Neuronal stem cell (in vitro differentiated cells): ENCODE data around the gene PARP14.
"Not testable (repeated sequence)": the region's sequence is repeated elsewhere in the genome, so short reads cannot be mapped to it uniquely, and the experiment has no call there.

Source experiments
- DNase-seq: peaks from one replicate; pipeline ENCODE4 v3.0.0-alpha.2; 2013; ENCODE audit warnings: low spot score
- H2AFZ ChIP-seq: one replicate; pipeline ENCODE4 v1.6.1; 2013; ENCODE audit warnings: mild to moderate bottlenecking, low read length, inconsistent platforms
- H2AK5ac ChIP-seq: 2 replicates; pipeline ENCODE4 v1.6.1; 2013; ENCODE audit warnings: low read depth, mild to moderate bottlenecking, inconsistent platforms, low read length, moderate library complexity, mixed read lengths
- H2BK120ac ChIP-seq: 2 replicates; pipeline ENCODE4 v1.6.1; 2013; ENCODE audit warnings: low read depth, mild to moderate bottlenecking, inconsistent platforms, low read length, moderate library complexity, mixed read lengths
- H2BK12ac ChIP-seq: one replicate; pipeline ENCODE4 v1.6.1; 2013; ENCODE audit warnings: low read length, inconsistent platforms
- H2BK15ac ChIP-seq: 2 replicates; pipeline ENCODE4 v1.6.1; 2013; ENCODE audit warnings: mild to moderate bottlenecking, low read length, inconsistent platforms, mixed read lengths
- H2BK5ac ChIP-seq: one replicate; pipeline ENCODE4 v1.6.1; 2013; ENCODE audit warnings: inconsistent platforms, mild to moderate bottlenecking, low read length, moderate library complexity
- H3K14ac ChIP-seq: one replicate; pipeline ENCODE4 v1.6.1; 2013; ENCODE audit warnings: low read length, inconsistent platforms
- H3K18ac ChIP-seq: 2 replicates; pipeline ENCODE4 v1.6.1; 2013; ENCODE audit warnings: low read length, inconsistent platforms
- H3K23ac ChIP-seq: 2 replicates; pipeline ENCODE4 v1.6.1; 2013; ENCODE audit warnings: low read depth, mild to moderate bottlenecking, mixed read lengths, low read length, inconsistent platforms; ENCODE audit not compliant: poor library complexity
- H3K27ac ChIP-seq: replicated peaks from 3 replicates; pipeline ENCODE4 v1.5.1; 2013; ENCODE audit warnings: low read length, inconsistent platforms
- H3K27me3 ChIP-seq, 3 experiments: 2 replicates each; pipeline ENCODE4 v1.6.1; 2013; ENCODE audit warnings: low read length in 3 of 3, mild to moderate bottlenecking in 2 of 3, inconsistent platforms in 1 of 3, low read depth in 1 of 3, mixed read lengths in 1 of 3, moderate library complexity in 1 of 3; ENCODE audit not compliant: control insufficient read depth in 3 of 3, insufficient read depth in 3 of 3
- H3K36me3 ChIP-seq, 2 donors: replicated peaks in 1 of 2; 2 replicates each; pipeline ENCODE4 v1.6.1; 2013; ENCODE audit warnings: low read length in 2 of 2; ENCODE audit not compliant: control insufficient read depth in 2 of 2, insufficient read depth in 2 of 2
- H3K4ac ChIP-seq: 2 replicates; pipeline ENCODE4 v1.6.1; 2013; ENCODE audit warnings: inconsistent platforms, mild to moderate bottlenecking, low read length, moderate library complexity
- H3K4me1 ChIP-seq, 2 donors: 1 replicate in 1 of 2; 2 replicates in 1 of 2; pipeline ENCODE4 v1.6.1; 2013; ENCODE audit warnings: low read length in 2 of 2, low read depth in 1 of 2; ENCODE audit not compliant: control insufficient read depth in 2 of 2, insufficient read depth in 1 of 2
- H3K4me2 ChIP-seq: one replicate; pipeline ENCODE4 v1.6.1; 2013; ENCODE audit warnings: mild to moderate bottlenecking, low read length, inconsistent platforms; ENCODE audit not compliant: insufficient read depth, poor library complexity, severe bottlenecking
- H3K4me3 ChIP-seq, 2 donors: 2 replicates each; pipeline ENCODE4 v1.5.1; 2013; ENCODE audit warnings: low read length in 2 of 2, mild to moderate bottlenecking in 2 of 2, inconsistent platforms in 1 of 2, moderate library complexity in 1 of 2
- H3K79me1 ChIP-seq: one replicate; pipeline ENCODE4 v1.6.1; 2013; ENCODE audit warnings: low read depth, mild to moderate bottlenecking, inconsistent platforms, low read length, moderate library complexity
- H3K9ac ChIP-seq: one replicate; pipeline ENCODE4 v1.6.1; 2013; ENCODE audit warnings: mild to moderate bottlenecking, low read depth, low read length, inconsistent platforms; ENCODE audit not compliant: poor library complexity
- H3K9me3 ChIP-seq, 2 donors: replicated peaks in 1 of 2; 2 replicates each; pipeline versions ENCODE3 to v1.6.1; 2013; ENCODE audit warnings: low read length in 2 of 2, mild to moderate bottlenecking in 2 of 2, inconsistent platforms in 1 of 2, low read depth in 1 of 2, mixed read lengths in 1 of 2, moderate library complexity in 1 of 2; ENCODE audit not compliant: control insufficient read depth in 2 of 2, insufficient read depth in 1 of 2
- H4K8ac ChIP-seq: one replicate; pipeline ENCODE4 v1.6.1; 2013; ENCODE audit warnings: low read depth, mild to moderate bottlenecking, inconsistent platforms, low read length, moderate library complexity
- H4K91ac ChIP-seq: one replicate; pipeline ENCODE4 v1.6.1; 2013; ENCODE audit warnings: low read length, low read depth, mild to moderate bottlenecking, inconsistent platforms; ENCODE audit not compliant: poor library complexity
- whole genome bisulfite sequencing, 2 donors: extraction: QIAGEN DNeasy Blood & Tissue Kit; methylation state at CpG; one replicate each; pipeline ENCODE4 v1.1.7; 2013; ENCODE audit warnings: missing lambda C conversion rate in 2 of 2, mixed read lengths in 1 of 2; ENCODE audit not compliant: insufficient read length in 2 of 2, insufficient replicate concordance in 1 of 2; ENCODE audit errors: extremely low coverage in 2 of 2; 5-methylcytosine and 5-hydroxymethylcytosine counted together

Gene PARP14

GRCh38 chr3:122728186-122728585, 47.5 kb downstream of the PARP14 start:
- no peak overlapping the region for H2BK120ac ChIP-seq
- no peaks in the 10 kb centered on the region for H3K4me1 ChIP-seq
- H2BK15ac ChIP-seq, result no peak overlapping the region
- H3K36me3 ChIP-seq, result peaks cover 0 to 2% of the 10 kb centered on the region in 2 donors
- no peak overlapping the region for H3K4ac ChIP-seq
- no peak overlapping the region for H3K27ac ChIP-seq
- H3K79me1 ChIP-seq, result no peaks in the 10 kb centered on the region
- H4K8ac ChIP-seq, result no peak overlapping the region
- no peak overlapping the region for H2AFZ ChIP-seq
- H2BK5ac ChIP-seq, result no peak overlapping the region
- H3K27me3 ChIP-seq, result no peaks in the 10 kb centered on the region
- no peak overlapping the region for H3K18ac ChIP-seq
- H3K9me3 ChIP-seq, result peaks cover 0 to 12% of the 10 kb centered on the region in 2 donors
- no peak overlapping the region for H2BK12ac ChIP-seq
- H4K91ac ChIP-seq, result no peak overlapping the region
- no peak for DNase-seq
- H3K4me3 ChIP-seq, result no peak overlapping the region
- no peak overlapping the region for H3K14ac ChIP-seq
- WGBS, 2 donors, result no CpG with 5 or more reads among the region's 3 CpGs
- H2AK5ac ChIP-seq, result no peak overlapping the region
- H3K9ac ChIP-seq, result no peak overlapping the region
- H3K4me2 ChIP-seq, result no peak overlapping the region
- H3K23ac ChIP-seq, result no peak overlapping the region

DNA sequence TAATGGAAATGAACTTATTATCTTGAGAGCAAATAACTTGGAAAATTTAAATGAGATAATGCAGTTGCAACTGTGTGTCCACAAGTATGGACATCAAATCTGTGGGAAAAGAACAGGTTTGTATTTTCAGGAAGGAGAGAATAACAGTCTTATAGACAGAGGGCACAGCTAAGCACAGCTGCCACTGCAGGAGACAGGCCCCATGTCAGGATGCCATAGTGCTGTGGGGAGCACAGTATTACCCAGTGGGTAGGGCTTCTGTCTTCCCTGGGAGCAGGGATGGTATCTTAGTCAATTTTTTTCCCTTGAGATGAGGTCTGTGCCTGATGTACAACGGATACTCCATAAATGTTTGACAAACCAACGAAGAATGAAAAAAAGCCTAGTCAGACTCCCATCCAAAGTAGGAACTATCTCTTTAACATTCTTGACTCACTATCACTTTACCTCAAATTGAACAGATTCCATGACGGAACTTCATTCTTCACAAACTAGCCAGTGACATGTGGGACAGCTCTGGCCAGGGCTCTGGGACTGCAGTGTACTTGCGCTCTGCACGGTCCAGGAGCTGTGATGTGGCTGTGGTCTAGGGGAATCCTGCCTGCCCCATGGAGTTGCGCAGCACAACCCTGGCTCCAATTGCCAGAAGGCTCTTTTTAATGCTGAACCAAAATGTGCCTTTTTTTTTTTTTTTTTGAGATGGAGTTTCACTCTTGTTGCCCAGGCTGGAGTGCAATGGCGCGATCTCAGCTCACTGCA, 48.3 kb downstream of the PARP14 start:
- no peak overlapping the region for H2BK15ac ChIP-seq

GRCh38 chr3:122730240-122730639, 49.6 kb downstream of the PARP14 start:
- Histone ChIP-seq H2BK120ac (no peak overlapping the region), H3K9ac (no peak overlapping the region), H3K14ac (no peak overlapping the region), H3K4me2 (no peak overlapping the region), H3K27ac (no peak overlapping the region), H2BK15ac (no peak overlapping the region), H2BK12ac (no peak overlapping the region), H3K4me3 (no peak overlapping the region), H3K4ac (no peak overlapping the region), H3K18ac (no peak overlapping the region), H3K36me3 (peaks cover 0 to 2% of the 10 kb centered on the region in 2 donors), H3K27me3 (no peaks in the 10 kb centered on the region), H3K9me3 (peaks cover 0 to 5% of the 10 kb centered on the region in 2 donors), H3K79me1 (no peaks in the 10 kb centered on the region), H3K4me1 (no peaks in the 10 kb centered on the region), H4K91ac (no peak overlapping the region), H2BK5ac (no peak overlapping the region), H2AK5ac (no peak overlapping the region), H4K8ac (no peak overlapping the region), H2AFZ (no peak overlapping the region), H3K23ac (no peak overlapping the region)
- WGBS, 2 donors, result no CpG with 5 or more reads among the region's 4 CpGs
- no peak for DNase-seq

More for the DNA sequence above, 48.3 kb downstream of the PARP14 start:
- Histone ChIP-seq H3K4me2 (no peak overlapping the region), H3K27me3 (no peaks in the 10 kb centered on the region), H3K14ac (no peak overlapping the region), H3K23ac (no peak overlapping the region), H2AFZ (no peak overlapping the region), H3K18ac (no peak overlapping the region), H3K4me1 (no peaks in the 10 kb centered on the region), H2BK120ac (no peak overlapping the region), H3K27ac (no peak overlapping the region), H4K8ac (no peak overlapping the region), H3K9me3 (peaks cover 0 to 8% of the 10 kb centered on the region in 2 donors), H3K4me3 (no peak overlapping the region), H2AK5ac (no peak overlapping the region), H3K36me3 (peaks cover 0 to 2% of the 10 kb centered on the region in 2 donors), H2BK5ac (no peak overlapping the region), H4K91ac (no peak overlapping the region), H2BK12ac (no peak overlapping the region), H3K79me1 (no peaks in the 10 kb centered on the region), H3K4ac (no peak overlapping the region), H3K9ac (no peak overlapping the region)
- no CpG with 5 or more reads among the region's 8 CpGs for WGBS, 2 donors
- no peak for DNase-seq

- H3K27me3 ChIP-seq, H3K23ac ChIP-seq, H3K9ac ChIP-seq, H3K36me3 ChIP-seq, H4K8ac ChIP-seq, H2AFZ ChIP-seq, H3K4me2 ChIP-seq, H3K14ac ChIP-seq, H2AK5ac ChIP-seq, H3K9me3 ChIP-seq, H3K4me3 ChIP-seq, H4K91ac ChIP-seq, H2BK12ac ChIP-seq, H3K79me1 ChIP-seq, H3K4ac ChIP-seq, H2BK15ac ChIP-seq, H3K18ac ChIP-seq, H3K4me1 ChIP-seq, H2BK5ac ChIP-seq, H3K27ac ChIP-seq, H2BK120ac ChIP-seq, DNase-seq: not testable (repeated sequence)
- WGBS, 2 donors, result no CpG with 5 or more reads among the region's 22 CpGs
Observed at GRCh38 chr3:122732682-122733525, 52.3 kb downstream of the PARP14 start.
